Smooth muscle cell (in vitro differentiated cells): ENCODE data around the gene RNF182. TPM values are rescaled to one million over a fixed set of nuclear protein-coding genes. Genes with fewer than 3 reads are reported as not detected.
A peak's percentile ranks its signal among the peaks of the same experiment; 100 is the strongest.

ENCODE experiments used
- DNase-seq: peaks from one replicate; lab custom pipeline; 2025; ENCODE audit not compliant: unreplicated experiment; lab: John Stamatoyannopoulos, UW
- H2AFZ ChIP-seq: fragments of 200-600 bp; sonication (generic); 2 replicates; pipeline ENCODE4 v1.6.0; 2016; ENCODE audit warnings: antibody characterized with exemption, low read depth, mild to moderate bottlenecking
- H3F3A ChIP-seq: fragments of 200-600 bp; sonication (generic); 2 replicates; pipeline ENCODE4 v1.6.0; 2017; ENCODE audit warnings: antibody characterized with exemption, low read depth
- H3K27ac ChIP-seq: fragments of 200-600 bp; sonication (generic); 2 replicates; pipeline ENCODE4 v1.5.1; 2016; ENCODE audit warnings: low read depth, mild to moderate bottlenecking
- H3K27me3 ChIP-seq: fragments of 200-600 bp; sonication (generic); 2 replicates; pipeline ENCODE4 v1.6.1; 2016; ENCODE audit warnings: low read depth, mild to moderate bottlenecking
- H3K36me3 ChIP-seq: fragments of 200-600 bp; sonication (generic); 2 replicates; pipeline ENCODE4 v1.5.1; 2016; ENCODE audit warnings: low read depth
- H3K4me1 ChIP-seq: fragments of 200-600 bp; sonication (generic); 2 replicates; pipeline ENCODE4 v1.5.1; 2016; ENCODE audit warnings: low read depth
- H3K4me2 ChIP-seq: fragments of 200-600 bp; sonication (generic); 2 replicates; pipeline ENCODE4 v1.6.0; 2016; ENCODE audit warnings: mild to moderate bottlenecking
- H3K4me3 ChIP-seq: fragments of 200-600 bp; sonication (generic); 2 replicates; pipeline ENCODE4 v1.5.1; 2016; ENCODE audit warnings: mild to moderate bottlenecking
- H3K79me2 ChIP-seq: fragments of 200-600 bp; sonication (generic); 2 replicates; pipeline ENCODE4 v1.6.0; 2016; ENCODE audit warnings: low read depth, mild to moderate bottlenecking
- H3K9ac ChIP-seq: fragments of 200-600 bp; sonication (generic); 2 replicates; pipeline ENCODE4 v1.6.0; 2016; ENCODE audit warnings: low read depth
- H3K9me3 ChIP-seq: fragments of 200-600 bp; sonication (generic); replicated peaks from 2 replicates; pipeline ENCODE4 v1.5.1; 2016; ENCODE audit warnings: low read depth
- H4K20me1 ChIP-seq: fragments of 200-600 bp; sonication (generic); 2 replicates; pipeline ENCODE4 v1.6.0; 2016; ENCODE audit warnings: low read depth
- CTCF ChIP-seq: fragments of 200-600 bp; sonication (generic); IDR thresholded peaks from 2 replicates; pipeline ENCODE4 v1.5.1; 2017; ENCODE audit warnings: borderline replicate concordance, mild to moderate bottlenecking, antibody characterized with exemption; ENCODE audit not compliant: insufficient read depth, poor library complexity, severe bottlenecking
- WGBS: methylation state at CpG from one replicate; pipeline ENCODE4 v1.1.7; 2016; ENCODE audit warnings: low lambda C conversion rate; 5-methylcytosine and 5-hydroxymethylcytosine counted together
- polyA plus RNA-seq: library from polyadenylated mRNA; unstranded; fragments of >200 nt; fragmentation: Nextera tagmentation; extraction: Ambion mirVana; gene quantifications from 2 replicates; pipeline ENCODE4 v1.2.1, GENCODE V29; 2016
- total RNA-seq: library from RNA; depleted of rRNA; stranded (reverse); fragments of >200 nt; gene quantifications from 2 replicates; pipeline ENCODE4 v1.2.3, GENCODE V29; 2014

Gene RNF182
- total and polyA plus RNA-seq, 2 experiments from 2014 or later: 0.76 TPM; not detected in 1

GRCh38 chr6:13990796-13991195 is 66.0 kb downstream of the RNF182 start:
- H3K79me2 ChIP-seq: no peaks in the 10 kb centered on the region
- no peaks in the 10 kb centered on the region for H3K4me1 ChIP-seq
- no peak overlapping the region for H2AFZ ChIP-seq
- H3K4me3 ChIP-seq: no peak overlapping the region
- H3K9me3 ChIP-seq: no peaks in the 10 kb centered on the region
- 95% methylated on average over 3 of the region's 3 CpGs for WGBS
- no peak overlapping the region for H3K9ac ChIP-seq
- no peak overlapping the region for H3K27ac ChIP-seq
- no peak for TF ChIP-seq CTCF
- no peaks in the 10 kb centered on the region for H3K36me3 ChIP-seq
- no peak for DNase-seq
- no peaks in the 10 kb centered on the region for H3K27me3 ChIP-seq
- H4K20me1 ChIP-seq: no peaks in the 10 kb centered on the region
- H3F3A ChIP-seq: no peaks in the 10 kb centered on the region
- H3K4me2 ChIP-seq: no peak overlapping the region

GRCh38 chr6:13991393-13991792 is 66.6 kb downstream of the RNF182 start:
- Histone ChIP-seq H3K27ac (no peak overlapping the region), H3K9ac (no peak overlapping the region), H2AFZ (no peak overlapping the region), H3K4me3 (no peak overlapping the region), H3K4me2 (no peak overlapping the region), H3K79me2 (no peaks in the 10 kb centered on the region), H4K20me1 (no peaks in the 10 kb centered on the region), H3K4me1 (no peaks in the 10 kb centered on the region), H3F3A (no peaks in the 10 kb centered on the region), H3K9me3 (no peaks in the 10 kb centered on the region), H3K36me3 (no peaks in the 10 kb centered on the region), H3K27me3 (no peaks in the 10 kb centered on the region)
- TF ChIP-seq CTCF: no peak
- 84% methylated on average over 6 of the region's 6 CpGs for WGBS
- no peak for DNase-seq

GRCh38 chr6:13992417-13993055 is 67.8 kb downstream of the RNF182 start:
- Histone ChIP-seq H3K4me1 (no peaks in the 10 kb centered on the region), H3K27me3 (no peaks in the 10 kb centered on the region), H3K79me2 (no peaks in the 10 kb centered on the region), H3F3A (no peaks in the 10 kb centered on the region), H3K9ac (no peak overlapping the region), H2AFZ (no peak overlapping the region), H3K27ac (peak overlapping the region; percentile 8), H3K4me3 (no peak overlapping the region), H3K4me2 (no peak overlapping the region), H3K9me3 (no peaks in the 10 kb centered on the region), H3K36me3 (no peaks in the 10 kb centered on the region), H4K20me1 (no peaks in the 10 kb centered on the region)
- no peak for TF ChIP-seq CTCF
- 73% methylated on average over 5 of the region's 5 CpGs for WGBS
- no peak for DNase-seq

- Histone ChIP-seq H3K4me1 (no peaks in the 10 kb centered on the region), H3K27ac (no peak overlapping the region), H3F3A (no peaks in the 10 kb centered on the region), H3K4me3 (no peak overlapping the region), H3K27me3 (no peaks in the 10 kb centered on the region), H2AFZ (no peak overlapping the region), H4K20me1 (no peaks in the 10 kb centered on the region), H3K9me3 (no peaks in the 10 kb centered on the region), H3K4me2 (no peak overlapping the region), H3K36me3 (no peaks in the 10 kb centered on the region), H3K79me2 (no peaks in the 10 kb centered on the region), H3K9ac (no peak overlapping the region)
- TF ChIP-seq CTCF: no peak
- 86% methylated on average over 2 of the region's 2 CpGs for WGBS
- DNase-seq: no peak
These were observed 68.7 kb downstream of the RNF182 start for GRCh38 chr6:13993416-13993815.
